HG03460 (cell line): Measurements from ENCODE around the gene MIPOL1.
"Not testable (repeated sequence)": the region's sequence is repeated elsewhere in the genome, so short reads cannot be mapped to it uniquely, and the experiment has no call there.

Experiments used
- ATAC-seq: cut with Tn5 transposase; IDR thresholded peaks from one replicate; pipeline ENCODE4 v1.9.1; 2021; ENCODE audit not compliant: unreplicated experiment

Gene MIPOL1

DNA sequence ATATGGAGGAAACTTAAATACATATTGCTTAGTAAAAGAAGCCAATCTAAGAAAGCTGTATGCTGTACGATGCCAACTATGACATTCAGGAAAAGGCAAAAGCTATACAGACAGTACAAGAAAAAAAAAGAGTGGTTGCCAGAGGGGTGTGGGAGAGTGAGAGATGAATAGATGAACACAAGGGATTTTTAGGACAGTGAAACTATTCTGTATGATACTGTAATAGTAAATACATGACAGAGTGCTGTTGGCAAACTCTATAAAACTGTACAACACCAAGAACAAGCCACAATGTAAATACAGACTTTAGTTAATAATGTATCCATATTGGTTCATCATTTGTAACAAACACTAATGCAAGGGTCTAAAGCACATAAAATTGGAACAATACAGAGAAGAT lies 10.9 kb upstream of the MIPOL1 start:
- ATAC-seq, result no peak

DNA sequence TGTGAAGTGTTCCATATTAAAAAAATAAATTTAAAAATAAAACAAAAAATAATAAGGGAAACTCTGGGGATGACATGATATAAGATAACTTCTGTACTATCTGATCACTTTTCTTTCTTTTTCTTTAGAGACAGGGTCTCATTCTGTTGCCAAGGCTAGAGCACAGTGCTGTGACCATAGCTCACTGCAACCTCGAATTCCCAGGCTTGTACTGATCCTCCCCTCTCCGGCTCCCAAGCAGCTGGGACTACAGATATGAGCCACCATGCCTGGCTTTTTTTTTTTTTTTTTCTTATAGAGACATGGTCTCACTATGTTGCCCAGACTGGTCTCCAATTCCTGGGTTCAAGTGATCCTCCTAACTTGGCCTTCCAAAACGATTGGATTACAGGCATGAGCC lies 10.4 kb upstream of the MIPOL1 start:
- ATAC-seq, result no peak

DNA sequence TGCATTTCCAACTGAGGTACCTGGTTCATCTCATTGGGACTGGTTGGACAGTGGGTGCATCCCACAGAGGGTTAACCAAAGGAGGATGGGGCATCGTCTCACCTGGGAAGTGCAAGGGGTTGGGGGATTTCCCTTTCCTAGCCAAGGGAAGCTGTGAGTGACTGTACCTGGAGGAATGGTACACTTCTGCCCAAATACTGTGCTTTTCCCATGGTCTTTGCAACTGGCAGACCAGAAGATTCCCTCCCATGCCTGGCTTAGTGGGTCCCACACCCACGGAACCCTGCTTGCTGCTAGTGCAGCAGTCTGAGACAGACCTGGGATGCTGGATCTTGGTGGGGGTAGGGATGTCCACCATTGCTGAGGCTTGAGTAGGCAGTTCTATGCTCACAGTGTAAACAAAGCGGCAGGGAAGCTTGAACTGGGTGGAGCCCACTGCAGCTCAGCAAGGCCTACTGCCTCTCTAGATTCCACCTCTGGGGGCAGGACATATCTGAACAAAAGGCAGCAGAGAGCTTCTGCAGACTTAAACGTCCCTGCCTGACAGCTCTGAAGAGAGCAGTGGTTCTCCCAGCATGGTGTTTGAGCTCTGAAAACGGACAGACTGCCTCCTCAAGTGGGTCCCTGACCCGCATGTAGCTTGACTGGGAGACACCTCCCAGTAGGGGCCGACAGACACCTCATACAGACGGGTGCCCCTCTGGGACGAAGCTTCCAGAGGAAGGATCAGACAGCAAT lies 9.7 kb upstream of the MIPOL1 start:
- not testable (repeated sequence) for ATAC-seq

GRCh38 chr14:37189733-37190132 lies 8.0 kb upstream of the MIPOL1 start:
- ATAC-seq, result not testable (repeated sequence)

- no peak for ATAC-seq
Measured at GRCh38 chr14:37194698-37195097, 3.0 kb upstream of the MIPOL1 start.

- ATAC-seq, result no peak
Measured at GRCh38 chr14:37195327-37195726, 2.4 kb upstream of the MIPOL1 start.

GRCh38 chr14:37196604-37197420 lies 925 bp upstream of the MIPOL1 start:
- no peak for ATAC-seq

DNA sequence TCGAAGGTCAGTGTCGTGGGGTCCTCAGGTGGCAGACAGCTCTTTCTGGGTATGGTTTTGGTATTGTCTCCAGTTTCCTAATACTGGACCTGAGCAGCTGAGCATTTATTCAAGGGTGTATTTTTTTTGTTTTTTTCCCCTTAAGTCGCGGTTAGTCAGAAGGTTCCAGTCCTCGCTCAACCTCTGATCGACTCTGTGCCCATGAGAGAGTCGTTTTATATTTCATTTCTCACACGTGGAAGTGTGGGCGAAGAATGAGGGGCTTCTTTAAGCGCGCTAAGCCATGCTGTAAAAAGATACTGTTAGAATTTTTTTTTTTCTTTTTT lies 499 bp downstream of the MIPOL1 start:
- no peak for ATAC-seq

DNA sequence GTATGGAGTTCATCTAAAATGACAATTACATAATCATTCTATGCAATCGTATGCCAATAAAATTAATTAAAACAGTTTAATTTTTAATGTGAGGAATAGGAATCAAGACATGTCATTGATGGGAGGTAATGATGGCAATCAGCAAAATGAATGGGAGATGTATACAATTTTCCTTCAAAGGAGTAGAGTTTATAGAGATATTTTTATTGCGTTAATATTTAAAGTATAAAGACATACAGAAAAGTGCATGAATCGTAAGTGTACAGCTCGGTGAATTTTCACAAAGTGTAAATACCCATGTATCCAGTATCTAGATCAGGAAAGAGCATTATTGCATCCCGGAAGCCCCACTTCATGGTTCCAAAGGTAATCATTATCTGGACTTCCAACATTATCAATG lies 1.2 kb downstream of the MIPOL1 start:
- ATAC-seq, result no peak

GRCh38 chr14:37201724-37202123 lies 4.0 kb downstream of the MIPOL1 start:
- no peak for ATAC-seq

DNA sequence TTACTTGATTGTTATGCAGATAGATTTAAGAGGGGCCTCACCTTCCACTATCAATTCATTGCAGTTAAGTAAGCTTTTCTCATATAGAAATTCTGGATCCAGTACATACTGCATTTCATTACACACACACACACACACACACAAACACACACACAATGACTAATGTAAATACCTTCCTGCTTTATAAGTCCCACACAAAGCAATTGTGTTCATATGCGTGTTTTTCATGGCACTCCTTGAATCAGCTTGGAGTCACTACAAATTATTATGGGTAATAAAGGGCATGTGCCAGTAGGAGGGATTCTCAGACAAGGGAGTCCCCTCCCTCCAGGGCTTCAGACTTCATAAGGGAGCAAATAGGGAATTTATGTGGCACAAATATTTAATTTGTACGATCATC lies 4.5 kb downstream of the MIPOL1 start:
- no peak for ATAC-seq

GRCh38 chr14:37202812-37203211 lies 5.1 kb downstream of the MIPOL1 start:
- ATAC-seq, result no peak

DNA sequence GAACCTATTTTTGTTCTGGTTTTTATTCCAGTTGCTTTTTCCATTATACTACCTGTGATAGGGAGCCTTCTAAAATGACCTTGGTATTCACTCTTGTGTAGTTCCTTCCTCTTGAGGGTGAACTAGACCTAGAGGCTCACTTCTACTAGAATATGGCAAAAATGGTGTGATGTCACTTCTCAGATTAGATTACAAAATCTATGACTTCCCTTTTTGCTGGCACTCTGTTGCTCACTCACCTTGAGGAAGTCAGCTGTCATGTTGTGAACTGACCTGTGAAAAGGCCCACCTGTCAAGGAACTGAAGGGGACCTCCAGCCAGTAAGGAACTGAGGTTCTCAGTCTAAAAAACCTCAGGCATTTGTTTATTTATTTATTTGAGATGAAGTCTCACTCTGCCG lies 5.7 kb downstream of the MIPOL1 start:
- no peak for ATAC-seq

DNA sequence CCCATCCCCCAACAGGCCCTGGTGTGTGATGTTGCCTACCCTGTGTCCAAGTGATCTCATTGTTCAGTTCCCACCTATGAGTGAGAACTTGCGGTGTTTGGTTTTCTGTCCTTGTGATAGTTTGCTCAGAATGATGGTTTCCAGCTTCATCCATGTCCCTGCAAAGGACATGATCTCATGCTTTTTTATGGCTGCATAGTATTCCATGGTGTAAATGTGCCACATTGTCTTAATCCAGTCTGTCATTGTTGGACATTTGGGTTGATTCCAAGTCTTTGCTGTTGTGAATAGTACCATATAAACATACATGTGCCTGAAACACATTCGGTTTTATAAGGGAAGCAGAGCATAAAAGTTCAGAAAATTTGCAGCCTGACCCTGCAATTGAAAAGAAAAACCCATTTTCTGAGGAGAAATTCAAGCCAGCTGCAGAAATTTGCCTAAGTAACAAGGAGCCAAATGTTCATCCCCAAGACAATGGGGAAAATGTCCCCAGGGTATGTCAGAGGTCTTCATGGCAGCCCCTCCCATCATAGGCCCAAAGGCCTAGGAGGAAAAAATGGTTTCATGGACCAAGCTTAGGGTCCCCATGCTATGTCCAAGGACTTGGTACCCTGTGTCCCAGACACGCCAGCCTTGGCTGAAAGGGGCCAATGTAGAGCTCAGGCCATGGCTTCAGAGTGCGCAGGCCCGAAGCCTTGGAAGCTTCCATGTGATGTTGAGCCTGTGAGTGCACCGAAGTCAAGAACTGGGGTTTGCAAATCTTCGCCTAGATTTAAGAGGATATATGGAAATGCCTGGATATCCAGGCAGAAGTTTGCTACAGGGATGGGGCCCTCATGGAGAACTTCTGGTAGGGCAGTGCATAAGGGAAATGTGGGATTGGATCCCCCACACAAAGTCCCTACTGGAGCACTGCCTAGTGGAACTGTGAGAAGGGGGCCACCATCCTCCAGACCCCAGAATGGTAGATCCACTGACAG lies 8.2 kb downstream of the MIPOL1 start:
- ATAC-seq, result not testable (repeated sequence)

- not testable (repeated sequence) for ATAC-seq
Measured at GRCh38 chr14:37209617-37210016, 11.9 kb downstream of the MIPOL1 start.

DNA sequence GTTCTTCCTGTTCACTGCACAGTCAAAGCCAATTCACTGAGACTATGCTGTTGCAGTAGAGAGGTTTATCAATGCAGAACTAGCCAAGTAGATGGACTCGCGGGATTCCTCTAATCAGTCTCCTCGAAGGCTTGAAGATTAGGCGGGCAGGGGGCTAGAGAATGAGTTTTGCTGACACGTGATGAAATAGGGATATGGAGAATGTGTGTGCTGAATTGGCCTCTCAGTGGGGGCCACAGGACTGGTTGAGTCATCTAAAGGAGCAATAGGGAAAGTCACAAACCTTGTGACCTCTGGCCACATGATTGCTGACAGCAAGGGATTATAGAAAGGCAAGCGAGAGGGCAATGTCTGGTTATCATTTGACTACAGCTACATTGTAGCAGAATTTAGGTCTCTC lies 12.7 kb downstream of the MIPOL1 start:
- no peak for ATAC-seq

GRCh38 chr14:37213016-37213415 lies 15.3 kb downstream of the MIPOL1 start:
- no peak for ATAC-seq

DNA sequence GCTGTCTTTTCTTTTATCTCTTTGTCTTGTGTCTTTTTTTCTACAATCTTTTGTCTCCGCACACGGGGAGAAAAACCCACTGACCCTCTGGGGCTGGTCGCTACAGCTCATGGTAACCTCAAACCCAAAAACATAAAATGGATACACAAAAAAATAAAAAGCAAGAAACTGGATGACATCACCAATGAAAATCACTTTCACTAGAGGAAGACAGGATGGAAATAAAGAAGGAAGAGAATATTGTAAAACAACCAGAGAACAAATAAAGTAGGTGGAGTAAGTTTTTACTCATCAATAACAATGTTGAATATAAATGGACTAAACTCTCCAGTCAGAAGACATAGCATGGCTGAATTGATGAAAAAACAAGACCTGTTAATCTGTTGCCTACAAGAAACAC lies 17.6 kb downstream of the MIPOL1 start:
- ATAC-seq, result no peak

DNA sequence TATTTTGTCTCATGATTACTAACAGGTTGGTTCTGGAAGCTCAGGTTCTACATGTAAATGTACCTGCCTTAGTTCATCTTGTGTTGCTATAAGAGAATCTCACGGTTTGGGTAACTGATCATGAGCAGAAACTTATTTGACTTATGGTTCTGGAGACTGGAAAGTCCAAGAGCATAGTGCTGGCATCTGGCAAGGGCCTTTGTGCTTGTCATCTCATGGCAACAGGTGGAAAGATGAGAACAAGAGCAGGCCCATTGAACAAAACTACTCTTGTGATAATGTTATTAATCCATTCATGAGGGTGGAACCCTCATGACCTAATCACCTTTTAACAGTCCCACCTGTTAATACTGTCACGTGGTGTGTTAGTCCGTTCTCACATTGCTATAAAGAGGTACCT lies 23.3 kb downstream of the MIPOL1 start:
- ATAC-seq, result no peak

GRCh38 chr14:37223947-37224474 lies 26.3 kb downstream of the MIPOL1 start:
- ATAC-seq, result no peak

GRCh38 chr14:37225668-37226067 lies 27.9 kb downstream of the MIPOL1 start:
- ATAC-seq, result not testable (repeated sequence)
